Fibroblast of gingiva (primary cell): ENCODE results near the gene MAPK4.
"Not testable (repeated sequence)": the region's sequence is repeated elsewhere in the genome, so short reads cannot be mapped to it uniquely, and the experiment has no call there.

Experiments
- DNase-seq: peaks from one replicate; pipeline ENCODE4 v3.0.0-alpha.2; 2011; ENCODE audit warnings: low read depth

MAPK4 gene

GRCh38 chr18:50754297-50754696 is 194.4 kb downstream of the MAPK4 start:
- no peak for DNase-seq

GRCh38 chr18:50757358-50757757 is 197.5 kb downstream of the MAPK4 start:
- no peak for DNase-seq

- DNase-seq: no peak
These were observed 209.6 kb downstream of the MAPK4 start for GRCh38 chr18:50769463-50769862.

- no peak for DNase-seq
These were observed 215.3 kb downstream of the MAPK4 start for GRCh38 chr18:50775207-50775606.

GRCh38 chr18:50775726-50776125 is 215.8 kb downstream of the MAPK4 start:
- DNase-seq: no peak

GRCh38 chr18:50776383-50776782 is 216.5 kb downstream of the MAPK4 start:
- no peak for DNase-seq

GRCh38 chr18:50779021-50779420 is 219.1 kb downstream of the MAPK4 start:
- not testable (repeated sequence) for DNase-seq
